ENCODE measurements around the gene CPED1.
"Not testable (repeated sequence)": the region's sequence is repeated elsewhere in the genome, so short reads cannot be mapped to it uniquely, and the experiment has no call there.

The CPED1 gene

GRCh38 chr7:121020249-121020988 is 31.9 kb downstream of the CPED1 start:
- no peak for DNase-seq (ENCODE audit: low spot score)

- DNase-seq (ENCODE audit: low spot score): no peak
These were observed 32.8 kb downstream of the CPED1 start for GRCh38 chr7:121020989-121021969.

GRCh38 chr7:121023194-121023593 is 34.7 kb downstream of the CPED1 start:
- DNase-seq (ENCODE audit: low spot score): no peak

- peak; percentile 46 for DNase-seq (ENCODE audit: low spot score)
These were observed 35.4 kb downstream of the CPED1 start for GRCh38 chr7:121023683-121024511.

GRCh38 chr7:121024611-121025010 is 36.1 kb downstream of the CPED1 start:
- DNase-seq (ENCODE audit: low spot score): no peak

- no peak for DNase-seq (ENCODE audit: low spot score)
These were observed 37.6 kb downstream of the CPED1 start for GRCh38 chr7:121026159-121026558.

- DNase-seq (ENCODE audit: low spot score): no peak
These were observed 38.1 kb downstream of the CPED1 start for GRCh38 chr7:121026577-121027111.

GRCh38 chr7:121027761-121028669 is 39.5 kb downstream of the CPED1 start:
- no peak for DNase-seq (ENCODE audit: low spot score)

DNA sequence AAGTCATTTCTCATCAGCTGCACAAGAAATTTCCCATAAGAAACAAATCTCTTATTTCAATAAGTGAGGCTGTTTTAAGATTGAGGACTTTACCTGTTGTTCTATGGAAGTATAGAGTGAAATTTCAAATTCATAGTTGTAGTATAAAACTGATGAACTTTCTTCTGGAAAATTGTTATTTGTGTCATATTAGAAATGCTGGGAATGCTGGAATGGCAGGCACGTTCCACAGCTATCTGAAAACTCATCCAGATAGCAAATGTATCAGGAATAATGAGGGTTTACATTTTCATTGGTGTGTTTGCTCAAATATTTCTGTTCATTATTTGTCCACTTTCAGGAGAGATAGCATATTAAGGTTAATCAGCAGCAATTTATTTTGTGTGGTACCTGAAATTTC is 40.8 kb downstream of the CPED1 start:
- no peak for DNase-seq (ENCODE audit: low spot score)

DNA sequence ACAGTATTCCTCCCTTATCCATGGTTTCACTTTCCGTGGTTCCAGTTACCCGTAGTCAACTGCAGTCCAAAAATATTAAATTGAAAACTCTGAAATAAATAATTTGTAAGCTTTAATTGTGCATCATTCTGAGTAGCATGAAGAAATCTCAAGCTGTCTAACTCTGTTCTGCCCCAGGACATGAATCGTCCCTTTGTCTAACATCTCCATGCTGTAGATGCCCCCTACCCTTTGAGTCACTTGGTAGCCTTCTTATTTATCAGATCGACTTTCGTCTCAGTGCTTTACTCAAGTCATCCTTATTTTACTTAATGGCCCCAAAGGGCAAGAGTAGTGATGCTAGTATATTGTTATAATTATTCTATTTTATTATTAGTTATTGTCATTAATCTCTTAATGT is 41.8 kb downstream of the CPED1 start:
- peak; percentile 59 for DNase-seq (ENCODE audit: low spot score)

- no peak for DNase-seq (ENCODE audit: low spot score)
These were observed 44.3 kb downstream of the CPED1 start for GRCh38 chr7:121032645-121033460.

GRCh38 chr7:121034929-121035328 is 46.4 kb downstream of the CPED1 start:
- DNase-seq (ENCODE audit: low spot score): no peak

DNA sequence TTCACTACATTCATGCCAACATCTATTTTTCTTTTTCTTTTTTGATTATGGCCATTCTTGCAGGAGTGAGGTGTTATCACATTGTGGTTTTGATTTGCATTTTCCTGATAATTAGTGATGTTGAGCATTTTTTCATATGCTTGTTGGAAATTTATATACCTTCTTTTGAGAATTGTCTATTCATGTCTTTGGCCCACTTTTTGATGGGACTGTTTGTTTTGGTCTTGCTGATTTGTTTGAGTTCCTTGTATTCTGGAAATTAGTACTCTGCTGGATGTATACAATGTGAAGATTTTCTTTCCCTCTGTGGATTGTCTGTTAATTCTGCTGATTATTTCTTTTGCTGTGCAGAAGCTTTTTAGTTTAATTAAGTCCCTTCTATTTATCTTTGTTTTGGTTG is 48.3 kb downstream of the CPED1 start:
- DNase-seq (ENCODE audit: low spot score): not testable (repeated sequence)

DNA sequence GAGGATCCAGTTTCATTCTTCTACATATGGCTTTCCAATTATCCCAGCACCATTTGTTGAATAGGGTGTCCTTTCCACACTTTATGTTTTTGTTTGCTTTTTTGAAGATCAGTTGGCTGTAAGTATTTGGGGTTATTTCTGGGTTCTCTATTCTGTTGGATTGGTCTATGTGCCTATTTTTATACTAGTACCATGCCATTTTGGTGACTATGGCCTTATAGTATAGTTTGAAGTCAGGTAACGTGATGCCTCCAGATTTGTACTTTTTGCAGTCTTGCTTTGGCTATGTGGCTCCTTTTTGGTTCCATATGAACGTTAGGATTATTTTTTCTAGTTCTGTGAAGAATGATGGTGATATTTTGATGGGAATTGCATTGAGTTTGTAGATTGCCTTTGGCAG is 48.8 kb downstream of the CPED1 start:
- not testable (repeated sequence) for DNase-seq (ENCODE audit: low spot score)

GRCh38 chr7:121037957-121038716 is 49.6 kb downstream of the CPED1 start:
- no peak for DNase-seq (ENCODE audit: low spot score)

DNA sequence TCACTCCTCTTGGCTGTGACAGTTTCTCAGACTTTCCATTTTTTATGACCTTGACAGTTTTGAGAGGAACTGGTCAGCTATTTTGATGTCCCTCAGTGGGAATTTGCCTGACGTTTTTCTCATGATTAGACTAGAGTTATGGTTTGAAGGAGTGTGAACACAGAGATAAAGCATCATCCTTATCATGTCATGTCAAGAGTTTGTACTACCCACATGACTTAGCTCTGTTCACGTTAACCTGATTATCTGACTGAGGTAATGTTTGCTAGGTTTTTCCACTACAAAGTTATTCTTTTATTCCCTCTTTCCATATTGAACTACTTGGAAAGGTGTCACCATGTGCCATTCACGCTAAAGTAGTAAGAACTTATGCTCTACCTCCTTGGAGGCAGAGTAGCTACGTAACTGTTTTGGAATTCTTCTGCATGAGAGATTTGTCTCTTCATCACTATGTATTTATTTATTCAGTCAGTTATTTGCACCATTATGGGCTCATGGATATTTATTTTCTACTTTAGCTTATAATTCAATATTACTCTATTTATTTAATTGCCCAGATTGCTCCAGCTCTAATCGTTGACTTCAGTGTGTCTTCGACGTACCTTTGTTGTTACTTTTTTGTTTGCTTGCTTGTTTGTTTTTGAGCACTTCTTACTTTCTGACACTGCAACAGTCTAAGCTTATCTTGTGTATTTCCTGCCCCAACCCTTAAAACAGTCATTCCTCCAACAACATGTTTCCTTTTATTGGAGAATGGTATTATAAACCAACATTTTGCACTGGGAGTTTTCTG is 50.4 kb downstream of the CPED1 start:
- no peak for DNase-seq (ENCODE audit: low spot score)

DNA sequence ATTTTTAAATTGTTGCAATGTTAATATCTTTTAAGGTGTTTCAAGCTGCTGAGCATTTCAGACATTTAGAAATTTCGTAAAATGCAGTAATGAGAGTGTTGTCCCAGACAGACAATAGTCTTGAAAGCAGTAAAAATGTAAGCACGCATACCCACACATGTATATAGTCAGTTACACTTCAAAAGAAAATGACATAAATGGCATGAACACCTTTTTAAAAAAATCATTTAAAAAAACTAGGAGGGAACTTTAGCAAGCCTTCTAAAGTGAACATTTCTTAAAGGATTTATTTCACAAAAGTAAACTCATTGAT is 51.0 kb downstream of the CPED1 start:
- no peak for DNase-seq (ENCODE audit: low spot score)

GRCh38 chr7:121039994-121040393 is 51.5 kb downstream of the CPED1 start:
- no peak for DNase-seq (ENCODE audit: low spot score)
